ENCODE results near the gene KRT9.
"Not testable (repeated sequence)": the region's sequence is repeated elsewhere in the genome, so short reads cannot be mapped to it uniquely, and the experiment has no call there.

KRT9 gene

GRCh38 chr17:41580244-41580575 is 8.4 kb upstream of the KRT9 start:
- in situ Hi-C loops (cut with MboI; ENCODE audit: low sequenced_read_pairs, unreplicated experiment) = no loop called here
- DNase-seq (ENCODE audit: low spot score) = no peak
- TF ChIP-seq CTCF (IDR thresholded peaks at IDR 0.05; ENCODE audit: borderline replicate concordance, control extremely low read depth, extremely low read depth, insufficient read depth, missing control alignments) = no peak

GRCh38 chr17:41579484-41580243 is 7.8 kb upstream of the KRT9 start:
- TF ChIP-seq CTCF (IDR thresholded peaks at IDR 0.05; ENCODE audit: borderline replicate concordance, control extremely low read depth, extremely low read depth, insufficient read depth, missing control alignments) = peak; percentile 53
- in situ Hi-C loops (cut with MboI; ENCODE audit: low sequenced_read_pairs, unreplicated experiment) = no loop called here
- peak; percentile 91 for DNase-seq (ENCODE audit: low spot score)

GRCh38 chr17:41578971-41579370 is 7.1 kb upstream of the KRT9 start:
- no peak for TF ChIP-seq CTCF (IDR thresholded peaks at IDR 0.05; ENCODE audit: borderline replicate concordance, control extremely low read depth, extremely low read depth, insufficient read depth, missing control alignments)
- in situ Hi-C loops (cut with MboI; ENCODE audit: low sequenced_read_pairs, unreplicated experiment) = no loop called here
- DNase-seq (ENCODE audit: low spot score) = no peak

GRCh38 chr17:41578538-41578937 is 6.7 kb upstream of the KRT9 start:
- DNase-seq (ENCODE audit: low spot score) = no peak
- in situ Hi-C loops (cut with MboI; ENCODE audit: low sequenced_read_pairs, unreplicated experiment) = no loop called here
- TF ChIP-seq CTCF (IDR thresholded peaks at IDR 0.05; ENCODE audit: borderline replicate concordance, control extremely low read depth, extremely low read depth, insufficient read depth, missing control alignments) = no peak

- in situ Hi-C loops (cut with MboI; ENCODE audit: low sequenced_read_pairs, unreplicated experiment); DNase-seq (ENCODE audit: low spot score): not testable (repeated sequence)
Observed at GRCh38 chr17:41576740-41577139, 4.9 kb upstream of the KRT9 start.

GRCh38 chr17:41575336-41575735 is 3.5 kb upstream of the KRT9 start:
- no peak for DNase-seq (ENCODE audit: low spot score)
- in situ Hi-C loops (cut with MboI; ENCODE audit: low sequenced_read_pairs, unreplicated experiment) = no loop called here
- TF ChIP-seq CTCF (IDR thresholded peaks at IDR 0.05; ENCODE audit: borderline replicate concordance, control extremely low read depth, extremely low read depth, insufficient read depth, missing control alignments) = no peak

- no peak for DNase-seq (ENCODE audit: low spot score)
- in situ Hi-C loops (cut with MboI; ENCODE audit: low sequenced_read_pairs, unreplicated experiment) = no loop called here
- TF ChIP-seq CTCF (IDR thresholded peaks at IDR 0.05; ENCODE audit: borderline replicate concordance, control extremely low read depth, extremely low read depth, insufficient read depth, missing control alignments) = no peak
Observed at GRCh38 chr17:41567317-41567716, 4.5 kb downstream of the KRT9 start.

All from GM13976 (cell line).